ENCODE results near the gene PELI2.

DNA sequence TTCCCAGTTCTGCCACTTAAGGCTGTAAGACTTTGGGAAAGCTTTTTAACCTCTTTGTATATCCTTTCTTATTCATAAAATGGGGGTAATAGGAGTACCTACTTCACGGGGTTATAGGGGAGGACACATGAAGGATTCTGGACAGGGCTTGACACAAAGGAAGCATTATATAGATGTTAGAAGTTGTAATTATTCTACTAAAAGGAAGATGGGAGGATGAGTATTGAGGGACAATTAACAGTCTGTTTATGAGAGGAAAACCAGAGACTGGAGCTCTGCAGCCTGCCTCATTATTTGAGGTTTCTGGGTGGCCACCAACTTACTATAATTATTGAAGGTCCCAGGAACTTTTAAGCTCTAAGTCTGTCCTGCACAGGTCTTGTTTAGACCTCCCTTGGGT, 34.0 kb downstream of the PELI2 start:
- TF ChIP-seq, protein P1, sequence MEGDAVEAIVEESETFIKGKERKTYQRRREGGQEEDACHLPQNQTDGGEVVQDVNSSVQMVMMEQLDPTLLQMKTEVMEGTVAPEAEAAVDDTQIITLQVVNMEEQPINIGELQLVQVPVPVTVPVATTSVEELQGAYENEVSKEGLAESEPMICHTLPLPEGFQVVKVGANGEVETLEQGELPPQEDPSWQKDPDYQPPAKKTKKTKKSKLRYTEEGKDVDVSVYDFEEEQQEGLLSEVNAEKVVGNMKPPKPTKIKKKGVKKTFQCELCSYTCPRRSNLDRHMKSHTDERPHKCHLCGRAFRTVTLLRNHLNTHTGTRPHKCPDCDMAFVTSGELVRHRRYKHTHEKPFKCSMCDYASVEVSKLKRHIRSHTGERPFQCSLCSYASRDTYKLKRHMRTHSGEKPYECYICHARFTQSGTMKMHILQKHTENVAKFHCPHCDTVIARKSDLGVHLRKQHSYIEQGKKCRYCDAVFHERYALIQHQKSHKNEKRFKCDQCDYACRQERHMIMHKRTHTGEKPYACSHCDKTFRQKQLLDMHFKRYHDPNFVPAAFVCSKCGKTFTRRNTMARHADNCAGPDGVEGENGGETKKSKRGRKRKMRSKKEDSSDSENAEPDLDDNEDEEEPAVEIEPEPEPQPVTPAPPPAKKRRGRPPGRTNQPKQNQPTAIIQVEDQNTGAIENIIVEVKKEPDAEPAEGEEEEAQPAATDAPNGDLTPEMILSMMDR (IDR thresholded peaks at IDR 0.05; ENCODE audit: poor library complexity), result no peak
- TF ChIP-seq EZH2 (IDR thresholded peaks at IDR 0.05; ENCODE audit: borderline replicate concordance), result no peak

Data from hepatocyte (in vitro differentiated cells).